ENCODE results near the gene MYBL2. TPM values are rescaled to one million over a fixed set of nuclear protein-coding genes. Genes with fewer than 3 reads are reported as not detected.

Gene MYBL2
- polyA plus RNA-seq, 1 of the 3 experiments (the other 2 are of a cell fraction) = 9.7 TPM

- TF ChIP-seq, protein P1, sequence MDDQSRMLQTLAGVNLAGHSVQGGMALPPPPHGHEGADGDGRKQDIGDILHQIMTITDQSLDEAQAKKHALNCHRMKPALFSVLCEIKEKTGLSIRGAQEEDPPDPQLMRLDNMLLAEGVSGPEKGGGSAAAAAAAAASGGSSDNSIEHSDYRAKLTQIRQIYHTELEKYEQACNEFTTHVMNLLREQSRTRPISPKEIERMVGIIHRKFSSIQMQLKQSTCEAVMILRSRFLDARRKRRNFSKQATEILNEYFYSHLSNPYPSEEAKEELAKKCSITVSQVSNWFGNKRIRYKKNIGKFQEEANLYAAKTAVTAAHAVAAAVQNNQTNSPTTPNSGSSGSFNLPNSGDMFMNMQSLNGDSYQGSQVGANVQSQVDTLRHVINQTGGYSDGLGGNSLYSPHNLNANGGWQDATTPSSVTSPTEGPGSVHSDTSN (IDR thresholded peaks at IDR 0.05) = no peak
- no peak for TF ChIP-seq POLR2AphosphoS5 (IDR thresholded peaks at IDR 0.05; ENCODE audit: low read depth, low read length)
These were observed 15.1 kb downstream of the MYBL2 start (continued) for GRCh38 chr20:43681991-43682410.

DNA sequence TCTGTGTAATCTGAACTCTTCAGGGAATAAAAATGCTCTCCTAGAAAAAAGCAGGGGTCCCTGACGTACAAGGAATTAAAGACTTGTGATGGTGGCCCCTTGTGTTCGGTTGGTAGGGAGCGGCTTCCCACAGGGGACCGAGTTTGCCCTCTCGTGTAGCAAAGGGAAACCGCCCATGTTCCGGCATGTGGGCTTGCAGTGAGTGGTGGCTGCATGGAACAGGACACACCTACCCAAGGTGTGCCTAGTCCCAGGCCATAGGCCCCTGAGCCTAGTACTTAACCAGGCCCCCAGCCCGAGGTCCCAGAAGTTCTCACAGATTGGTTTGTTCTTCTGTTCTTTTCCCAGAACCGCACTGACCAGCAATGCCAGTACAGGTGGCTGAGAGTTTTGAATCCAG, 15.5 kb downstream of the MYBL2 start:
- H3K9ac ChIP-seq = no peak overlapping the region
- H3K4me2 ChIP-seq = no peak overlapping the region
- H2AFZ ChIP-seq (ENCODE audit: low read depth) = no peak overlapping the region
- H3K79me2 ChIP-seq (ENCODE audit: insufficient read depth) = peaks cover 3% of the 10 kb centered on the region; the same call in 1 of the 2 replicates
- H3K4me3 ChIP-seq (ENCODE audit: low read depth in 2 of 2, low read length in 1 of 2) = no peak overlapping the region
- no peaks in the 10 kb centered on the region for H3K9me2 ChIP-seq
- no peak overlapping the region for H3K27ac ChIP-seq (ENCODE audit: low read depth in 2 of 2, low read length in 1 of 2)
- H3K27me3 ChIP-seq (ENCODE audit: insufficient read depth) = no peaks in the 10 kb centered on the region
- H3F3A ChIP-seq (replicated peaks; ENCODE audit: insufficient read depth) = no peaks in the 10 kb centered on the region
- 96% methylated on average over 7 of the region's 9 CpGs for WGBS (ENCODE audit: low lambda C conversion rate)
- no peak for DNase-seq
- POLR2A ChIA-PET = no interaction called here
- H3K9me3 ChIP-seq = no peaks in the 10 kb centered on the region
- CTCF ChIA-PET = interaction anchor here (0.6 to 5.3 kb wide), 2 partner anchors 10 to 122 kb away, joined by 3 to 29 read pairs; no protein-coding TSS in a partner anchor
- no peaks in the 10 kb centered on the region for H3K36me3 ChIP-seq (replicated peaks in 1 of 2; ENCODE audit: control insufficient read depth in 1 of 2, insufficient read depth in 2 of 2, low read length in 1 of 2)
- no peaks in the 10 kb centered on the region for H4K20me1 ChIP-seq (ENCODE audit: insufficient read depth)
- TF ChIP-seq RAD21 (IDR thresholded peaks at IDR 0.05; ENCODE audit: low read length) (no peak), FOSL2 (IDR thresholded peaks at IDR 0.05; ENCODE audit: borderline replicate concordance, low read depth) (no peak), SMC3 (IDR thresholded peaks at IDR 0.05; ENCODE audit: low read depth, low read length) (no peak), YY1 (IDR thresholded peaks at IDR 0.05; ENCODE audit: low read depth) (no peak), IRF3 (IDR thresholded peaks at IDR 0.05; ENCODE audit: low read depth, low read length) (no peak)
- TF ChIP-seq, protein P2, sequence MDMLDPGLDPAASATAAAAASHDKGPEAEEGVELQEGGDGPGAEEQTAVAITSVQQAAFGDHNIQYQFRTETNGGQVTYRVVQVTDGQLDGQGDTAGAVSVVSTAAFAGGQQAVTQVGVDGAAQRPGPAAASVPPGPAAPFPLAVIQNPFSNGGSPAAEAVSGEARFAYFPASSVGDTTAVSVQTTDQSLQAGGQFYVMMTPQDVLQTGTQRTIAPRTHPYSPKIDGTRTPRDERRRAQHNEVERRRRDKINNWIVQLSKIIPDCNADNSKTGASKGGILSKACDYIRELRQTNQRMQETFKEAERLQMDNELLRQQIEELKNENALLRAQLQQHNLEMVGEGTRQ (IDR thresholded peaks at IDR 0.05; ENCODE audit: borderline replicate concordance, low read depth, low read length) = no peak
- TF ChIP-seq, protein P1 (IDR thresholded peaks at IDR 0.05) = no peak
- TF ChIP-seq, protein P3, sequence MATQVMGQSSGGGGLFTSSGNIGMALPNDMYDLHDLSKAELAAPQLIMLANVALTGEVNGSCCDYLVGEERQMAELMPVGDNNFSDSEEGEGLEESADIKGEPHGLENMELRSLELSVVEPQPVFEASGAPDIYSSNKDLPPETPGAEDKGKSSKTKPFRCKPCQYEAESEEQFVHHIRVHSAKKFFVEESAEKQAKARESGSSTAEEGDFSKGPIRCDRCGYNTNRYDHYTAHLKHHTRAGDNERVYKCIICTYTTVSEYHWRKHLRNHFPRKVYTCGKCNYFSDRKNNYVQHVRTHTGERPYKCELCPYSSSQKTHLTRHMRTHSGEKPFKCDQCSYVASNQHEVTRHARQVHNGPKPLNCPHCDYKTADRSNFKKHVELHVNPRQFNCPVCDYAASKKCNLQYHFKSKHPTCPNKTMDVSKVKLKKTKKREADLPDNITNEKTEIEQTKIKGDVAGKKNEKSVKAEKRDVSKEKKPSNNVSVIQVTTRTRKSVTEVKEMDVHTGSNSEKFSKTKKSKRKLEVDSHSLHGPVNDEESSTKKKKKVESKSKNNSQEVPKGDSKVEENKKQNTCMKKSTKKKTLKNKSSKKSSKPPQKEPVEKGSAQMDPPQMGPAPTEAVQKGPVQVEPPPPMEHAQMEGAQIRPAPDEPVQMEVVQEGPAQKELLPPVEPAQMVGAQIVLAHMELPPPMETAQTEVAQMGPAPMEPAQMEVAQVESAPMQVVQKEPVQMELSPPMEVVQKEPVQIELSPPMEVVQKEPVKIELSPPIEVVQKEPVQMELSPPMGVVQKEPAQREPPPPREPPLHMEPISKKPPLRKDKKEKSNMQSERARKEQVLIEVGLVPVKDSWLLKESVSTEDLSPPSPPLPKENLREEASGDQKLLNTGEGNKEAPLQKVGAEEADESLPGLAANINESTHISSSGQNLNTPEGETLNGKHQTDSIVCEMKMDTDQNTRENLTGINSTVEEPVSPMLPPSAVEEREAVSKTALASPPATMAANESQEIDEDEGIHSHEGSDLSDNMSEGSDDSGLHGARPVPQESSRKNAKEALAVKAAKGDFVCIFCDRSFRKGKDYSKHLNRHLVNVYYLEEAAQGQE (IDR thresholded peaks at IDR 0.05; ENCODE audit: low read depth, low read length) = no peak
- H3K4me1 ChIP-seq (ENCODE audit: control insufficient read depth in 1 of 2, insufficient read depth in 2 of 2, low read depth in 1 of 2, low read length in 1 of 2) = no peaks in the 10 kb centered on the region

Measured in SK-N-SH (cell line).